GM12892 (cell line): ENCODE data around the gene SDF4.
"Not testable (repeated sequence)": the region's sequence is repeated elsewhere in the genome, so short reads cannot be mapped to it uniquely, and the experiment has no call there.

Source experiments
- DNase-seq: peaks from one replicate; pipeline ENCODE4 v3.0.0; 2011; ENCODE audit not compliant: insufficient read length
- FAIRE-seq: peaks from 2 replicates; lab custom pipeline; 2011; peaks lifted over from hg19 to GRCh38; lab: Jason Lieb, UNC
- POLR2A ChIP-seq: IDR thresholded peaks from 2 replicates; pipeline ENCODE4 v1.6.1; 2011; ENCODE audit warnings: low read depth, low read length, control low read depth
- POLR2AphosphoS5 ChIP-seq: IDR thresholded peaks from 2 replicates; pipeline ENCODE4 v1.6.1; 2011; ENCODE audit warnings: low read depth, low read length, control low read depth
- TAF1 ChIP-seq: IDR thresholded peaks from 2 replicates; pipeline ENCODE4 v1.6.1; 2011; ENCODE audit warnings: low read depth, mild to moderate bottlenecking, control low read depth, low read length, borderline replicate concordance

The SDF4 gene

GRCh38 chr1:1256956-1257871 is 25.4 kb upstream of the SDF4 start:
- TF ChIP-seq TAF1 (no peak), POLR2AphosphoS5 (no peak), POLR2A (no peak)
- FAIRE-seq (no peak), DNase-seq (no peak)

- no peak for FAIRE-seq
- no peak for TF ChIP-seq TAF1
- no peak for TF ChIP-seq POLR2AphosphoS5
- no peak for TF ChIP-seq POLR2A
- no peak for DNase-seq
These were observed 23.8 kb upstream of the SDF4 start for GRCh38 chr1:1255611-1256010.

GRCh38 chr1:1255078-1255477 is 23.3 kb upstream of the SDF4 start:
- DNase-seq (no peak), FAIRE-seq (no peak)

GRCh38 chr1:1254667-1254998 is 22.8 kb upstream of the SDF4 start:
- DNase-seq (no peak), FAIRE-seq (no peak)
- no peak for TF ChIP-seq POLR2A
- no peak for TF ChIP-seq POLR2AphosphoS5
- TF ChIP-seq TAF1: no peak

More at GRCh38 chr1:1255078-1255477, 23.3 kb upstream of the SDF4 start:
- TF ChIP-seq TAF1 (no peak), POLR2A (no peak), POLR2AphosphoS5 (no peak)

GRCh38 chr1:1253972-1254666 is 22.3 kb upstream of the SDF4 start:
- DNase-seq: no peak
- no peak for FAIRE-seq
- TF ChIP-seq POLR2A (no peak), TAF1 (no peak), POLR2AphosphoS5 (no peak)

- TF ChIP-seq POLR2A (no peak), POLR2AphosphoS5 (no peak), TAF1 (no peak)
- DNase-seq: no peak
- no peak for FAIRE-seq
These were observed 21.5 kb upstream of the SDF4 start for GRCh38 chr1:1253314-1253713.

- peak; percentile 94 for FAIRE-seq
- TF ChIP-seq POLR2AphosphoS5 (peak; percentile 74), TAF1 (peak; percentile 19; the same call in 1 of the 2 replicates), POLR2A (peak; percentile 72)
- DNase-seq: peak; percentile 80
These were observed 19.0 kb upstream of the SDF4 start for GRCh38 chr1:1250786-1251284.

GRCh38 chr1:1248009-1248913 is 16.5 kb upstream of the SDF4 start:
- FAIRE-seq, DNase-seq: not testable (repeated sequence)

- DNase-seq: no peak
- TF ChIP-seq TAF1: no peak
- no peak for TF ChIP-seq POLR2A
- no peak for TF ChIP-seq POLR2AphosphoS5
- no peak for FAIRE-seq
These were observed 15.6 kb upstream of the SDF4 start for GRCh38 chr1:1247341-1247913.

- DNase-seq (no peak), FAIRE-seq (no peak)
- TF ChIP-seq TAF1 (no peak), POLR2AphosphoS5 (no peak), POLR2A (no peak)
These were observed 15.0 kb upstream of the SDF4 start, which contains the start of gene C1QTNF12 for GRCh38 chr1:1246577-1247340. Gene C1QTNF12, minus strand, starts transcription at chr1:1246722. Its CDS starts 32 bp downstream, at chr1:1246690.
